K562 (cell line): ENCODE results near the gene TAF5L. TPM values are rescaled to one million over a fixed set of nuclear protein-coding genes. Genes with fewer than 3 reads are reported as not detected.

Experiments used
- ATAC-seq: fragments of 200-7000 bp; cut with Tn5 transposase; 3 replicates; pipeline ENCODE4 v1.9.1; 2020; ENCODE audit warnings: moderate library complexity
- BruUV-seq: library from RNA; stranded (reverse); fragments of 400-500 nt; replicated peaks from 2 replicates; lab custom pipeline; 2021; lab: Mats Ljungman, UMichigan
- CTCF ChIA-PET: fragments of 300-600 bp; formaldehyde crosslinking; extraction: SDS; loops from one replicate; lab custom pipeline; 2021; ENCODE audit warnings: low intra/inter-chr PET ratio; lab: Yijun Ruan, JAX
- POLR2A ChIA-PET: fragments of 300-600, 350-650 bp; sonication (Branson Sonifier 250); formaldehyde crosslinking; extraction: SDS; loops from one replicate; lab custom pipeline; 2021; ENCODE audit warnings: antibody characterized with exemption, inconsistent platforms; lab: Yijun Ruan, JAX
- DNase-seq, 4 experiments: peaks; one replicate each; pipeline versions ENCODE4 v3.0.0 to v3.0.0-alpha.2; 2011 to 2018; ENCODE audit warnings: low spot score in 3 of 4, mixed read lengths in 3 of 4; ENCODE audit errors: extremely low read depth in 1 of 4
- FAIRE-seq: peaks from 2 replicates; lab custom pipeline; 2011; peaks lifted over from hg19 to GRCh38; lab: Jason Lieb, UNC
- H2AFZ ChIP-seq: 2 replicates; pipeline ENCODE4 v1.6.0; 2011; ENCODE audit warnings: low read depth, low read length, control low read depth, inconsistent platforms
- H3K27ac ChIP-seq: fragments of 200-600 bp; 3 replicates; pipeline ENCODE4 v1.8.0; 2011; ENCODE audit warnings: low read depth, mild to moderate bottlenecking, control low read depth, inconsistent platforms, low read length, moderate library complexity, mixed read lengths; ENCODE audit errors: extremely low read depth
- H3K27me3 ChIP-seq, 2 experiments: fragments of 300-600 bp in 1 of 2; 2 replicates in 1 of 2; 3 replicates in 1 of 2; pipeline versions ENCODE4 v1.6.0 to v1.8.0; 2011; ENCODE audit warnings: inconsistent platforms in 2 of 2, low read length in 2 of 2, mild to moderate bottlenecking in 1 of 2, mixed read lengths in 1 of 2, moderate library complexity in 1 of 2; ENCODE audit not compliant: control insufficient read depth in 2 of 2, insufficient read depth in 2 of 2
- H3K36me3 ChIP-seq: fragments of 300-600 bp; 3 replicates; pipeline ENCODE4 v1.8.0; 2011; ENCODE audit warnings: mild to moderate bottlenecking, low read length, inconsistent platforms; ENCODE audit not compliant: control insufficient read depth, insufficient read depth
- H3K4me1 ChIP-seq, 2 experiments: fragments of 200-600 bp in 1 of 2; replicated peaks in 1 of 2; 2 replicates in 1 of 2; 3 replicates in 1 of 2; pipeline versions ENCODE4 v1.5.1 to v1.8.0; 2011; ENCODE audit warnings: inconsistent platforms in 2 of 2, low read length in 2 of 2, mild to moderate bottlenecking in 1 of 2, mixed read lengths in 1 of 2, moderate library complexity in 1 of 2; ENCODE audit not compliant: control insufficient read depth in 2 of 2, insufficient read depth in 2 of 2
- H3K4me2 ChIP-seq: 2 replicates; pipeline ENCODE4 v1.6.1; 2011; ENCODE audit warnings: low read length, control low read depth, inconsistent platforms, mixed read lengths; ENCODE audit not compliant: insufficient read depth
- H3K4me3 ChIP-seq: fragments of 200-600 bp; sonication (generic), shearing (Covaris generic); 2 replicates; pipeline ENCODE4 v1.5.1; 2016; ENCODE audit warnings: control low read depth, inconsistent platforms
- H3K79me2 ChIP-seq: fragments of 200-600 bp; 3 replicates; pipeline ENCODE4 v1.8.0; 2011; ENCODE audit warnings: low read length, inconsistent platforms; ENCODE audit not compliant: control insufficient read depth, insufficient read depth
- H3K9ac ChIP-seq, 2 experiments: 2 replicates each; pipeline versions ENCODE4 v1.6.0 to v1.6.1; 2011; ENCODE audit warnings: low read depth in 2 of 2, low read length in 2 of 2, control low read depth in 1 of 2, inconsistent platforms in 1 of 2, mild to moderate bottlenecking in 1 of 2, mixed read lengths in 1 of 2; ENCODE audit not compliant: insufficient read depth in 1 of 2
- H3K9me1 ChIP-seq: one replicate; pipeline ENCODE4 v1.6.0; 2011; ENCODE audit warnings: inconsistent platforms, mild to moderate bottlenecking, low read length, moderate library complexity; ENCODE audit not compliant: control insufficient read depth, insufficient read depth
- H3K9me3 ChIP-seq: replicated peaks from 2 replicates; pipeline ENCODE4 v1.5.1; 2011; ENCODE audit warnings: low read depth, low read length, inconsistent platforms; ENCODE audit not compliant: control insufficient read depth, insufficient read depth
- H4K20me1 ChIP-seq: replicated peaks from 2 replicates; pipeline ENCODE4 v1.6.1; 2011; ENCODE audit warnings: low read length, inconsistent platforms, mixed read lengths; ENCODE audit not compliant: control insufficient read depth, insufficient read depth
- DNMT1 ChIP-seq: fragments of 450-650 bp; IDR thresholded peaks from 2 replicates; pipeline ENCODE4 v1.6.1; 2016; ENCODE audit warnings: antibody characterized with exemption, mild to moderate bottlenecking
- EGR1 ChIP-seq: fragments of 450-650 bp; conservative IDR thresholded peaks from 2 replicates; pipeline ENCODE4 v1.6.1; 2017; ENCODE audit warnings: mild to moderate bottlenecking
- FOXM1 ChIP-seq, 2 experiments: fragments of 450-650 bp in 1 of 2; sonication (generic) in 1 of 2; formaldehyde crosslinking in 1 of 2; IDR thresholded peaks; 2 replicates each; pipeline versions ENCODE4 v1.6.1 to v1.9.0; 2017 to 2022; ENCODE audit warnings: low read depth in 2 of 2, mild to moderate bottlenecking in 2 of 2, missing genetic modification reagents in 1 of 2, moderate library complexity in 1 of 2
- HLTF ChIP-seq: fragments of 450-650 bp; IDR thresholded peaks from 2 replicates; pipeline ENCODE4 v1.6.1; 2016
- ILK ChIP-seq: fragments of 450-650 bp; IDR thresholded peaks from 2 replicates; pipeline ENCODE4 v1.6.1; 2016; ENCODE audit warnings: missing genetic modification characterization, low read depth, mild to moderate bottlenecking, missing compliant biosample characterization, moderate library complexity, borderline replicate concordance
- IRF2 ChIP-seq: sonication (generic); formaldehyde crosslinking; IDR thresholded peaks from 2 replicates; pipeline ENCODE4 v1.8.1; 2022; ENCODE audit warnings: mild to moderate bottlenecking, missing genetic modification reagents
- PHB2 ChIP-seq: fragments of 450-650 bp; IDR thresholded peaks from 2 replicates; pipeline ENCODE4 v1.6.1; 2017; ENCODE audit warnings: low read depth
- PRDM10 ChIP-seq: fragments of 450-650 bp; IDR thresholded peaks from 2 replicates; pipeline ENCODE4 v1.6.1; 2018; ENCODE audit not compliant: partially characterized antibody
- RBBP5 ChIP-seq: fragments of 200-600 bp; sonication (generic); IDR thresholded peaks from 2 replicates; pipeline ENCODE4 v1.6.1; 2012; ENCODE audit warnings: borderline replicate concordance, mild to moderate bottlenecking, low read length, control low read depth, inconsistent platforms; ENCODE audit not compliant: insufficient read depth, poor library complexity, severe bottlenecking
- SREBF1 ChIP-seq: fragments of 150-350 bp; IDR thresholded peaks from 2 replicates; pipeline ENCODE4 v1.6.1; 2014; ENCODE audit warnings: antibody characterized with exemption, low read depth, low read length, borderline replicate concordance
- ZFP1 ChIP-seq: fragments of 450-650 bp; formaldehyde crosslinking; IDR thresholded peaks from 2 replicates; pipeline ENCODE4 v1.4.0; 2020; ENCODE audit warnings: mild to moderate bottlenecking, mixed read lengths
- ZFP91 ChIP-seq: sonication (generic); formaldehyde crosslinking; IDR thresholded peaks from 2 replicates; pipeline ENCODE4 v1.8.0; 2022; ENCODE audit warnings: mild to moderate bottlenecking, missing genetic modification reagents
- ZNF277 ChIP-seq: fragments of 250-450 bp; sonication (Bioruptor Pico); IDR thresholded peaks from 2 replicates; pipeline ENCODE4 v1.8.0; 2022; ENCODE audit warnings: inconsistent platforms, mild to moderate bottlenecking, moderate library complexity, borderline replicate concordance
- ZNF347 ChIP-seq: fragments of 450-650 bp; formaldehyde crosslinking; IDR thresholded peaks from 2 replicates; pipeline ENCODE4 v1.4.0; 2020; ENCODE audit warnings: low read depth, mild to moderate bottlenecking, moderate library complexity
- ZNF766 ChIP-seq: fragments of 200-800 bp; sonication (Bioruptor generic); conservative IDR thresholded peaks from 2 replicates; pipeline ENCODE4 v1.6.1; 2016; ENCODE audit warnings: missing genetic modification characterization, missing compliant biosample characterization
- ZSCAN29 ChIP-seq: fragments of 450-650 bp; IDR thresholded peaks from 2 replicates; pipeline ENCODE4 v1.6.1; 2017
- WGBS: fragments of 100-300 bp; shearing (Covaris generic); methylation state at CpG from one replicate; pipeline ENCODE4 v1.1.6; 2016; ENCODE audit warnings: low coverage, mixed read lengths; ENCODE audit not compliant: insufficient coverage; ENCODE audit errors: missing lambda C conversion rate; 5-methylcytosine and 5-hydroxymethylcytosine counted together
- in situ Hi-C: fragments of 300-500 bp; cut with MboI; formaldehyde crosslinking; loops from 4 replicates; pipeline ENCODE4 v1.15.0; 2018; ENCODE audit warnings: inconsistent platforms, mixed read lengths
- intact Hi-C: fragments of 100-400 bp; cut with micrococcal nuclease; formaldehyde crosslinking; loops from 2 replicates; pipeline ENCODE4 v1.14.2; 2022
- polyA plus RNA-seq, 8 experiments: library from polyadenylated mRNA; depleted of rRNA in 4 of 8; stranded (reverse) in 5 of 8; unstranded in 3 of 8; fragments of >200 nt; fragmentation: Nextera tagmentation in 2 of 8; fragmentation: Illumina TruSeq in 1 of 8; extraction: Ambion mirVana in 2 of 8; extraction: Trizol in 1 of 8; gene quantifications; 2 replicates each; pipeline versions ENCODE4 v1.2.1 to v1.2.3, GENCODE V29; 2011 to 2014; ENCODE audit warnings: inconsistent platforms in 1 of 8, missing spikeins in 1 of 8
- total RNA-seq, 7 experiments: library from RNA; depleted of rRNA in 6 of 7; stranded (reverse); fragments of >200 nt in 6 of 7; fragmentation: Illumina TruSeq in 2 of 7; extraction: Trizol in 2 of 7; gene quantifications; 2 replicates each; pipeline versions ENCODE4 v1.2.1 to v1.2.3, GENCODE V29; 2011 to 2021; ENCODE audit warnings: low replicate concordance in 1 of 7

TAF5L gene
- total and polyA plus RNA-seq, 9 of the 15 experiments (the other 6 are each of a cell fraction or from before 2014, with no cell fraction given), result 2.2 to 34.2 (median 23.3) TPM

- Histone ChIP-seq H3K4me2 (peak overlapping the region; percentile 1; the same call in 1 of the 2 replicates), H3K36me3 (peaks cover 4% of the 10 kb centered on the region; the same call in 1 of the 3 replicates), H3K4me1 (peaks cover 9 to 35% of the 10 kb centered on the region in 2 experiments; a peak in 4 of 5 replicates), H2AFZ (no peak overlapping the region), H3K9me1 (peaks cover 3% of the 10 kb centered on the region), H3K9me3 (no peaks in the 10 kb centered on the region), H3K27me3 (no peaks in the 10 kb centered on the region), H3K27ac (no peak overlapping the region), H3K79me2 (peaks cover 88% of the 10 kb centered on the region), H3K4me3 (no peak overlapping the region), H4K20me1 (peaks cover 31% of the 10 kb centered on the region), H3K9ac (no peak overlapping the region)
- DNase-seq (no peak), FAIRE-seq (no peak), ATAC-seq (no peak)
- no TSS peak for BruUV-seq
- in situ Hi-C loops (no loop called here), intact Hi-C loops (loop anchor here (5.0 kb wide), 1 partner anchor 49 kb away; no protein-coding TSS in a partner anchor)
- WGBS, result 72% methylated on average over 3 of the region's 3 CpGs
- ChIA-PET CTCF (no interaction called here), POLR2A (no interaction called here)
- TF ChIP-seq ZFP1, result no peak
- TF ChIP-seq ZSCAN29, result no peak
- no peak for TF ChIP-seq HLTF
- TF ChIP-seq FOXM1 (IDR thresholded peaks at IDR 0.05; ENCODE audit: low read depth), result no peak
- no peak for TF ChIP-seq FOXM1 (CRISPR knock-in tag; IDR thresholded peaks at IDR 0.05; ENCODE audit: low read depth)
- no peak for TF ChIP-seq IRF2 (CRISPR knock-in tag)
- no peak for TF ChIP-seq RBBP5
- TF ChIP-seq PHB2, result no peak
- no peak for TF ChIP-seq ZFP91 (CRISPR knock-in tag)
- no peak for TF ChIP-seq DNMT1
- TF ChIP-seq ZNF277 (CRISPR knock-in tag), result no peak
- TF ChIP-seq EGR1, result no peak
- TF ChIP-seq ZNF347, result no peak
- TF ChIP-seq ZNF766, result no peak
- no peak for TF ChIP-seq ILK (tag)
- no peak for TF ChIP-seq SREBF1
- no peak for TF ChIP-seq PRDM10
Measured at GRCh38 chr1:229620876-229621275, 5.0 kb downstream of the TAF5L start.
